ENCODE results near the gene SHC4.

The SHC4 gene

GRCh38 chr15:48896869-48897814, 66.6 kb downstream of the SHC4 start:
- H3K4me3 ChIP-seq (ENCODE audit: low read depth, low read length) = no peak overlapping the region
- DNase-seq (ENCODE audit: low read depth) = no peak
- TF ChIP-seq MYC (IDR thresholded peaks at IDR 0.05; ENCODE audit: low read depth, low read length) = no peak
- TF ChIP-seq MAX (IDR thresholded peaks at IDR 0.05; ENCODE audit: low read depth, low read length) = no peak
- TF ChIP-seq CTCF (IDR thresholded peaks at IDR 0.05; ENCODE audit: low read depth, low read length) = no peak
- TF ChIP-seq POLR2A (IDR thresholded peaks at IDR 0.05; ENCODE audit: extremely low read depth, insufficient read length) = no peak

- TF ChIP-seq MYC (IDR thresholded peaks at IDR 0.05; ENCODE audit: low read depth, low read length) (no peak), POLR2A (IDR thresholded peaks at IDR 0.05; ENCODE audit: extremely low read depth, insufficient read length) (no peak), MAX (IDR thresholded peaks at IDR 0.05; ENCODE audit: low read depth, low read length) (no peak), CTCF (IDR thresholded peaks at IDR 0.05; ENCODE audit: low read depth, low read length) (no peak)
- DNase-seq (ENCODE audit: low read depth) = no peak
These were observed 70.4 kb downstream of the SHC4 start for GRCh38 chr15:48893311-48893710.

GRCh38 chr15:48891232-48891765, 72.4 kb downstream of the SHC4 start:
- no peak overlapping the region for H3K4me3 ChIP-seq (ENCODE audit: low read depth, low read length)
- TF ChIP-seq POLR2A (IDR thresholded peaks at IDR 0.05; ENCODE audit: extremely low read depth, insufficient read length) (no peak), CTCF (IDR thresholded peaks at IDR 0.05; ENCODE audit: low read depth, low read length) (no peak), MYC (IDR thresholded peaks at IDR 0.05; ENCODE audit: low read depth, low read length) (no peak), MAX (IDR thresholded peaks at IDR 0.05; ENCODE audit: low read depth, low read length) (no peak)
- no peak for DNase-seq (ENCODE audit: low read depth)

More at GRCh38 chr15:48893311-48893710, 70.4 kb downstream of the SHC4 start:
- H3K4me3 ChIP-seq (ENCODE audit: low read depth, low read length) = no peak overlapping the region

GRCh38 chr15:48890375-48890972, 73.2 kb downstream of the SHC4 start:
- no peak overlapping the region for H3K4me3 ChIP-seq (ENCODE audit: low read depth, low read length)
- TF ChIP-seq MAX (IDR thresholded peaks at IDR 0.05; ENCODE audit: low read depth, low read length) = no peak
- no peak for TF ChIP-seq CTCF (IDR thresholded peaks at IDR 0.05; ENCODE audit: low read depth, low read length)
- no peak for TF ChIP-seq POLR2A (IDR thresholded peaks at IDR 0.05; ENCODE audit: extremely low read depth, insufficient read length)
- TF ChIP-seq MYC (IDR thresholded peaks at IDR 0.05; ENCODE audit: low read depth, low read length) = no peak
- no peak for DNase-seq (ENCODE audit: low read depth)

- DNase-seq (ENCODE audit: low read depth) = no peak
- TF ChIP-seq CTCF (IDR thresholded peaks at IDR 0.05; ENCODE audit: low read depth, low read length) (no peak), MAX (IDR thresholded peaks at IDR 0.05; ENCODE audit: low read depth, low read length) (no peak), POLR2A (IDR thresholded peaks at IDR 0.05; ENCODE audit: extremely low read depth, insufficient read length) (no peak), MYC (IDR thresholded peaks at IDR 0.05; ENCODE audit: low read depth, low read length) (no peak)
- no peak overlapping the region for H3K4me3 ChIP-seq (ENCODE audit: low read depth, low read length)
These were observed 73.8 kb downstream of the SHC4 start for GRCh38 chr15:48889925-48890324.
